Fibroblast of pulmonary artery (primary cell): Measurements from ENCODE around the gene ARSI.

ENCODE experiments used
- DNase-seq: peaks from one replicate; pipeline ENCODE4 v3.0.0-alpha.2; 2010; ENCODE audit warnings: low read depth
- H3K4me3 ChIP-seq: replicated peaks from 2 replicates; pipeline ENCODE4 v1.5.1; 2011; ENCODE audit warnings: low read depth, mild to moderate bottlenecking, control low read depth, low read length, moderate library complexity
- TF ChIP-seq, protein P1 (sequence below): IDR thresholded peaks from 2 replicates; pipeline ENCODE4 v1.5.1; 2011; ENCODE audit warnings: mild to moderate bottlenecking, control low read depth, low read length, inconsistent platforms; ENCODE audit errors: missing control alignments

ARSI gene

DNA sequence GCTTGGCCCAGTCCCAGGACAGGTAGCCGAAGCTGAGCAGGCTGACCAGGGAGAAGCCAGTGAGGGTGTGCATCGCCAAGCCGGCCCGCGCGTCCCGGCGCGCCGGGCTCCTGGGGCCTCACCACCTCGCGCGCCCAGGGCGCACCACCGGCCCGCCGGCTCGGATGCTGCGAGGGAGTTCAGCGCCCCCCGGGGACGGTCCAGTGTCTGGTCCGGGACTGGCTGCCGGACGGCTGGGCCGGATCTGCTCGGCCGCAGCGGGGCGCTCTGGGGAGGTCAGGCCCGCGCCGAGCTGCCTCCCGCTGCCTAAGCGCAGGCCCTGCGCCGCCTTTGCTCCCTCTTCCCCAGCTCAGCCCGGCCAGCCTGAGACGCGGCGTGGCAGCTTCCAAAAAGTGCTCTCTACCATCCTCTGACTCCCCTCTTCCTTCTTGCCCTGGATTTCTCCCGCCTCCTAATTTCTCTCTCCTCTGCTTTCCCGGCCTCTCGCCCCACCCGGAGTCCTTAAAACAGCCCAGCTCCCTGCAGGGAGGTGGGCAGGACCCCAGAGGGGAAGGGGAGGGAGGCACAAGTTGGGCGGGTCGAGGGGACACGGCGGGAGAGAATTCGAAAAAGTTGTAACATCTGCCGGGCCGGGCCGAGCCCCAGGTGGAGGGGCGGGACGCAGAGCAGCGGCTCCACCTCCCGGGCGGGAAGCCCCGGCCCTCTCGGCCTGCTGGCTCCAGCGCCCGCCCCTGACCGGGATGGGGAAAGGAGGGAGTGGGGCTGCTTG is at the start of gene ARSI:
Gene ARSI, minus strand, starts transcription at position 605 of the 769 bp plus-strand sequence. Its CDS starts 532 bp downstream, at position 73.
- H3K4me3 ChIP-seq, result peak within 1 kb of the TSS; percentile 36
- TF ChIP-seq, protein P1, sequence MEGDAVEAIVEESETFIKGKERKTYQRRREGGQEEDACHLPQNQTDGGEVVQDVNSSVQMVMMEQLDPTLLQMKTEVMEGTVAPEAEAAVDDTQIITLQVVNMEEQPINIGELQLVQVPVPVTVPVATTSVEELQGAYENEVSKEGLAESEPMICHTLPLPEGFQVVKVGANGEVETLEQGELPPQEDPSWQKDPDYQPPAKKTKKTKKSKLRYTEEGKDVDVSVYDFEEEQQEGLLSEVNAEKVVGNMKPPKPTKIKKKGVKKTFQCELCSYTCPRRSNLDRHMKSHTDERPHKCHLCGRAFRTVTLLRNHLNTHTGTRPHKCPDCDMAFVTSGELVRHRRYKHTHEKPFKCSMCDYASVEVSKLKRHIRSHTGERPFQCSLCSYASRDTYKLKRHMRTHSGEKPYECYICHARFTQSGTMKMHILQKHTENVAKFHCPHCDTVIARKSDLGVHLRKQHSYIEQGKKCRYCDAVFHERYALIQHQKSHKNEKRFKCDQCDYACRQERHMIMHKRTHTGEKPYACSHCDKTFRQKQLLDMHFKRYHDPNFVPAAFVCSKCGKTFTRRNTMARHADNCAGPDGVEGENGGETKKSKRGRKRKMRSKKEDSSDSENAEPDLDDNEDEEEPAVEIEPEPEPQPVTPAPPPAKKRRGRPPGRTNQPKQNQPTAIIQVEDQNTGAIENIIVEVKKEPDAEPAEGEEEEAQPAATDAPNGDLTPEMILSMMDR, result no peak
- DNase-seq, result peak; percentile 29

DNA sequence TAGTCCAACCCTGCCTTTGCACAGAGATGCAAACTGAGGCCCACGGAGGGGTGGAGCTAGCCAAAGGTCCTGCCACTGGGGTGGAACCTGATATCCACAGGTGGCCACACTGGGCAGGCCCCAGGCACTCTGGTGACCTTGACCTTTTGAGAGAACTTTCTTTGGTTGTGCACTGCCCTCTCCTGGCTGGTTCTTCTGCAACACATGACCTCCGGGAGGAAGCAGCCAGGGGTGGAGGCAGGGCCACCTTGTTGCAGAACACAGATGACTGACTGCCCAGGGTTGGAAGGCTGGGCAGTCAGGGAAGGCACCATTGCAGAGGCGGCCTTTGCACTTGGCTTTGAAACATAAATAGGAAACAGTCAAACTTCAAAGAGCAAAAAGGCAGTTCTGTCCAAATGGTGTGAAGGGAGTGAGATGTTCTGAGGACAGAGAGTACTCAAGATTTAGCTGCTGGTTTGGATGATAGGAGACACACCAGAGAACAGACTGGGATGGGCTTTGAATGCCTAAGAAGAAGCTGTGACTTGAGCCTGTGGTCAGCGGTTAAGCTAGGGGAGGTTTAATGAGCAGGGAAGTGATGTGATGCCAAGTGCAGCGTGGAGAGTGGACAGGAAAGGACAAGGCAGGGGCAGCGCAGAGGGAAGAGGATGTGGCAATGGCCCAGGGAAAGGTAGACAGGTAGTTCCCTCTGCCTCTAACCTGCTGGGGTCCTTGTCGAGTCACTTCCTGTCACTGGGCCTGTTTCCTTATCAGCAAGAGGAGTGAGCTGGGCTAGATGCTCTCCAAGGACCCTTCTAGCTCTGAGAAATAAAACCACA is 48.0 kb upstream of the ARSI start:
- DNase-seq, result peak; percentile 78
- H3K4me3 ChIP-seq, result no peak overlapping the region
- TF ChIP-seq, protein P1, result peak; percentile 60

- no peak for DNase-seq
- H3K4me3 ChIP-seq, result no peak overlapping the region
- TF ChIP-seq, protein P1, result no peak
Observed at GRCh38 chr5:150349681-150350275, 47.1 kb upstream of the ARSI start.

DNA sequence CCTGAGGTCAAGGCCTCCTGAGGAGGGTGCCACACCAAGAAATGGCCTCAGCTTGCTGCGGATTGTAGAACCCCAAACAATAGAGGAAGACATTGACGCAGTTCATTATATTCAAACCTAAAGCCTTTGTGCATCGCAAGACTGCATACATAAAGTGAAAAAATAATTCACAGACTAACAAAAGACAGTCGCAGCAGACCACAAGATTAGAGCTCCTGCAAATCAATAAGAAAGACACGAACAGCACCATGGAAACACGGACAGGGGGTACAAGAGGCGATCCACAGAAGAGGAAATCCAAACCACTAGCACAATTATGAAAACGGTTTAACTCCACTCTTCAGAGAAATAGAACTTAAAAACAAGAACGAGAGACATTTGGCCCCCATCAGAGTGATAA is 44.7 kb upstream of the ARSI start:
- H3K4me3 ChIP-seq, result no peak overlapping the region
- no peak for DNase-seq
- TF ChIP-seq, protein P1, result no peak

GRCh38 chr5:150347003-150347402 is 44.3 kb upstream of the ARSI start:
- H3K4me3 ChIP-seq, result no peak overlapping the region
- TF ChIP-seq, protein P1, result no peak
- DNase-seq, result no peak

DNA sequence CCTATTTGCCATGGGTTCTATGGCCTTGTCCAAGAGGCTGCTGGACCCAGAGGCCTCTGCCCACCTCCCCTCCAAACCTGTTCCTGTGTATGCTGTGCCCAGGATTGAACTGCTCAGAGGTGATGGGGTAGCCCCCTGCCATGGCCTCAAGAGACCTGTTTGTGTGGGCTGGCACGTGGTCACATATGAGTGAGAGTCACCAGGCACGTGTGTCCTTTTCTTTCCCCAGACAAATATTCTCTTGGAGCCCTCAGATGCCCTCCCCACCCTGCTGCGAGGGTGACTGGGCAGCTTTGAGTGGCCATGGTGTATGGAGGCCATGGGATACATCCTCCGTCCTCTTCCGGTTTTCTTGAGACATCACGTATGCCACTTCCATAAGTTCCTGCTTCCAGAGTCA is 43.9 kb upstream of the ARSI start:
- DNase-seq, result no peak
- H3K4me3 ChIP-seq, result no peak overlapping the region
- TF ChIP-seq, protein P1, result no peak
